Measurements from ENCODE around the gene TREML2.

The TREML2 gene

GRCh38 chr6:41147917-41148316, 53.0 kb downstream of the TREML2 start:
- no peak for DNase-seq (ENCODE audit: low read depth)
